Measurements from ENCODE around the gene LENG1.

DNA sequence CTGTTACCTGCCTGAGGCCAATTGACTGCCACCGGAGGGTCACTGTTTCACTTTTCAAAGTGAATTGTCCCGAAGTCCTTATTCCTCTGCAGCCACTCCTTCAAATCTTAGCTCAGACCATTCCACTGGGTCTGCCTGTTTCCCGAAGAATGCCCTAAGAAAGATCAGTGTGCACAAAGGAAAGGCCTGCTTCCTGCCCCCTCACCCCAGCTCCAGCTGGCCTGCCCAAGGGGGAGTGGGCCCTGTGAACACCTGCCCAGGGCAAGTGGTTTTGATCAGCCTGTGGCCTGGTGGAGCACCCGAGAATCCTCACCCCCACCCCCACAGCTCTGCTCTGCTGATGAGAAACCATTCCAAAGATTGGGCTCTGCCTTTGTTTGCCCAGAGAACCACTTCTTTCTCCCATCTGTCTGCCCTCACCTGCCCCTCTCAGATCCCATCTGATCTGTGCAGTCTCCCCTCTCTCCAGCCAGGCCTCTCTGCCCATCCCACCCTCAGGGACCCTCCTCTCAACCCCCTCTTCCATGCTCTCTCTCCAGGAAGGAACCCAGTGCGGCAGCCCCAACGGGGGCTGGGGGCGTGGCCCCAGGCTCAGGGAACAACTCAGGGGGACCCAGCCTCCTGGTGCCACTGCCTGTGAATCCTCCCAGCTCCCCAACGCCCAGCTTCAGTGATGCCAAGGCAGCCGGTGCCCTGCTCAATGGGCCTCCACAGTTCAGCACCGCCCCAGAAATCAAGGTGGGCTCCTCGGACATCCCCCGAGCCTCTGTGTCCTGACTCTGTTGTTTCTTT is 10.3 kb downstream of the LENG1 start:
- TF ChIP-seq BHLHE40 (IDR thresholded peaks at IDR 0.05; ENCODE audit: borderline replicate concordance) = no peak
- TF ChIP-seq HDGF (IDR thresholded peaks at IDR 0.05; ENCODE audit: borderline replicate concordance) = no peak
- no peak for TF ChIP-seq ZNF384 (IDR thresholded peaks at IDR 0.05)
- TF ChIP-seq ARNT (IDR thresholded peaks at IDR 0.05) = no peak
- TF ChIP-seq CTBP1 (IDR thresholded peaks at IDR 0.05; ENCODE audit: borderline replicate concordance) = no peak
- no peak for TF ChIP-seq SUZ12 (IDR thresholded peaks at IDR 0.05)
- no peak for TF ChIP-seq LEF1 (IDR thresholded peaks at IDR 0.05; ENCODE audit: borderline replicate concordance)
- TF ChIP-seq, protein P1, sequence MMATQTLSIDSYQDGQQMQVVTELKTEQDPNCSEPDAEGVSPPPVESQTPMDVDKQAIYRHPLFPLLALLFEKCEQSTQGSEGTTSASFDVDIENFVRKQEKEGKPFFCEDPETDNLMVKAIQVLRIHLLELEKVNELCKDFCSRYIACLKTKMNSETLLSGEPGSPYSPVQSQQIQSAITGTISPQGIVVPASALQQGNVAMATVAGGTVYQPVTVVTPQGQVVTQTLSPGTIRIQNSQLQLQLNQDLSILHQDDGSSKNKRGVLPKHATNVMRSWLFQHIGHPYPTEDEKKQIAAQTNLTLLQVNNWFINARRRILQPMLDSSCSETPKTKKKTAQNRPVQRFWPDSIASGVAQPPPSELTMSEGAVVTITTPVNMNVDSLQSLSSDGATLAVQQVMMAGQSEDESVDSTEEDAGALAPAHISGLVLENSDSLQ (IDR thresholded peaks at IDR 0.05) = no peak
- TF ChIP-seq FOXK2 (IDR thresholded peaks at IDR 0.05) = no peak
- no peak for TF ChIP-seq FOXA1 (IDR thresholded peaks at IDR 0.05)
- TF ChIP-seq FOXM1 (IDR thresholded peaks at IDR 0.05; ENCODE audit: borderline replicate concordance) = no peak
- no peak for TF ChIP-seq NFRKB (IDR thresholded peaks at IDR 0.05)
- no peak for TF ChIP-seq TARDBP (IDR thresholded peaks at IDR 0.05)
- no peak for TF ChIP-seq SP1 (IDR thresholded peaks at IDR 0.05)

Measured in HEK293T (cell line).